ENCODE data around the gene TRERF1.
"Not testable (repeated sequence)": the region's sequence is repeated elsewhere in the genome, so short reads cannot be mapped to it uniquely, and the experiment has no call there.

The TRERF1 gene

GRCh38 chr6:42212442-42212841 lies 239.3 kb downstream of the TRERF1 start:
- H3K4me2 ChIP-seq: no peak overlapping the region
- H3K36me3 ChIP-seq: peaks cover 65% of the 10 kb centered on the region
- no peak overlapping the region for H3K9ac ChIP-seq
- no peak overlapping the region for H3K4me3 ChIP-seq
- TF ChIP-seq Cebpa-rat (IDR thresholded peaks at IDR 0.05): no peak
- H3K27me3 ChIP-seq: no peaks in the 10 kb centered on the region
- H3K9me3 ChIP-seq: no peaks in the 10 kb centered on the region
- H3K27ac ChIP-seq: no peak overlapping the region
- no peaks in the 10 kb centered on the region for H4K20me1 ChIP-seq
- H3K4me1 ChIP-seq: peaks cover 9% of the 10 kb centered on the region

- Histone ChIP-seq H3K4me1 (peaks cover 5% of the 10 kb centered on the region), H3K27ac (no peak overlapping the region), H3K9ac (no peak overlapping the region), H4K20me1 (no peaks in the 10 kb centered on the region), H3K9me3 (no peaks in the 10 kb centered on the region), H3K36me3 (peaks cover 72% of the 10 kb centered on the region), H3K4me3 (no peak overlapping the region), H3K4me2 (no peak overlapping the region), H3K27me3 (no peaks in the 10 kb centered on the region)
- no peak for TF ChIP-seq Cebpa-rat (IDR thresholded peaks at IDR 0.05)
Observed at GRCh38 chr6:42211726-42212125, 240.0 kb downstream of the TRERF1 start.

GRCh38 chr6:42210551-42210950 lies 241.2 kb downstream of the TRERF1 start:
- H4K20me1 ChIP-seq: no peaks in the 10 kb centered on the region
- no peak overlapping the region for H3K9ac ChIP-seq
- no peak overlapping the region for H3K4me2 ChIP-seq
- H3K36me3 ChIP-seq: peaks cover 82% of the 10 kb centered on the region
- H3K27me3 ChIP-seq: no peaks in the 10 kb centered on the region
- no peaks in the 10 kb centered on the region for H3K4me1 ChIP-seq
- H3K4me3 ChIP-seq: no peak overlapping the region
- no peak overlapping the region for H3K27ac ChIP-seq
- H3K9me3 ChIP-seq: no peaks in the 10 kb centered on the region
- TF ChIP-seq Cebpa-rat (IDR thresholded peaks at IDR 0.05): no peak

GRCh38 chr6:42207559-42207958 lies 244.2 kb downstream of the TRERF1 start:
- H3K9ac ChIP-seq, H4K20me1 ChIP-seq, H3K4me2 ChIP-seq, H3K4me3 ChIP-seq, H3K9me3 ChIP-seq, H3K27me3 ChIP-seq, H3K4me1 ChIP-seq, H3K27ac ChIP-seq: not testable (repeated sequence)
- peaks cover 95% of the 10 kb centered on the region for H3K36me3 ChIP-seq

- Histone ChIP-seq H3K4me3 (no peak overlapping the region), H3K4me1 (peaks cover 7% of the 10 kb centered on the region), H3K9ac (no peak overlapping the region), H3K36me3 (peaks cover 95% of the 10 kb centered on the region), H3K27ac (no peak overlapping the region), H3K4me2 (no peak overlapping the region), H3K9me3 (peaks cover 8% of the 10 kb centered on the region; the same call in 1 of the 2 replicates), H4K20me1 (no peaks in the 10 kb centered on the region), H3K27me3 (no peaks in the 10 kb centered on the region)
- no peak for TF ChIP-seq Cebpa-rat (IDR thresholded peaks at IDR 0.05)
Observed at GRCh38 chr6:42204768-42205282, 246.9 kb downstream of the TRERF1 start.

GRCh38 chr6:42203183-42203582 lies 248.5 kb downstream of the TRERF1 start:
- H3K9me3 ChIP-seq: peaks cover 20% of the 10 kb centered on the region
- H3K9ac ChIP-seq: no peak overlapping the region
- H3K27ac ChIP-seq: no peak overlapping the region

GRCh38 chr6:42202131-42202915 lies 249.4 kb downstream of the TRERF1 start:
- H3K9ac ChIP-seq, H4K20me1 ChIP-seq, H3K27ac ChIP-seq, H3K27me3 ChIP-seq, H3K4me3 ChIP-seq, H3K4me2 ChIP-seq: not testable (repeated sequence)
- Histone ChIP-seq H3K4me1 (peaks cover 12% of the 10 kb centered on the region), H3K36me3 (peaks cover 92% of the 10 kb centered on the region), H3K9me3 (peaks cover 23% of the 10 kb centered on the region)

More at GRCh38 chr6:42203183-42203582, 248.5 kb downstream of the TRERF1 start:
- no peak overlapping the region for H3K4me3 ChIP-seq
- H4K20me1 ChIP-seq: no peaks in the 10 kb centered on the region
- TF ChIP-seq Cebpa-rat (IDR thresholded peaks at IDR 0.05): no peak
- no peak overlapping the region for H3K4me2 ChIP-seq
- no peaks in the 10 kb centered on the region for H3K27me3 ChIP-seq
- H3K4me1 ChIP-seq: peaks cover 12% of the 10 kb centered on the region
- H3K36me3 ChIP-seq: peaks cover 92% of the 10 kb centered on the region

GRCh38 chr6:42201382-42201781 lies 250.3 kb downstream of the TRERF1 start:
- no peak overlapping the region for H3K27ac ChIP-seq
- no peaks in the 10 kb centered on the region for H4K20me1 ChIP-seq
- H3K27me3 ChIP-seq: no peaks in the 10 kb centered on the region
- H3K4me1 ChIP-seq: peaks cover 16% of the 10 kb centered on the region
- TF ChIP-seq Cebpa-rat (IDR thresholded peaks at IDR 0.05): no peak
- H3K36me3 ChIP-seq: peaks cover 85% of the 10 kb centered on the region
- H3K9me3 ChIP-seq: peaks cover 30% of the 10 kb centered on the region
- H3K9ac ChIP-seq: no peak overlapping the region
- H3K4me2 ChIP-seq: no peak overlapping the region
- H3K4me3 ChIP-seq: no peak overlapping the region

GRCh38 chr6:42200035-42200434 lies 251.7 kb downstream of the TRERF1 start:
- H3K27me3 ChIP-seq: no peaks in the 10 kb centered on the region
- peaks cover 73% of the 10 kb centered on the region for H3K36me3 ChIP-seq
- H3K4me1 ChIP-seq: peaks cover 27% of the 10 kb centered on the region
- H3K4me2 ChIP-seq: no peak overlapping the region
- no peak overlapping the region for H3K9ac ChIP-seq
- no peak overlapping the region for H3K27ac ChIP-seq
- peaks cover 33% of the 10 kb centered on the region for H3K9me3 ChIP-seq
- no peaks in the 10 kb centered on the region for H4K20me1 ChIP-seq
- TF ChIP-seq Cebpa-rat (IDR thresholded peaks at IDR 0.05): no peak
- H3K4me3 ChIP-seq: no peak overlapping the region

- H3K27me3 ChIP-seq: no peaks in the 10 kb centered on the region
- no peak overlapping the region for H3K9ac ChIP-seq
- no peak overlapping the region for H3K4me3 ChIP-seq
- H3K4me2 ChIP-seq: no peak overlapping the region
- peaks cover 27% of the 10 kb centered on the region for H3K4me1 ChIP-seq
- peaks cover 33% of the 10 kb centered on the region for H3K9me3 ChIP-seq
- TF ChIP-seq Cebpa-rat (IDR thresholded peaks at IDR 0.05): no peak
- H3K36me3 ChIP-seq: peaks cover 66% of the 10 kb centered on the region
- no peak overlapping the region for H3K27ac ChIP-seq
- H4K20me1 ChIP-seq: no peaks in the 10 kb centered on the region
Observed at GRCh38 chr6:42199106-42199981, 252.4 kb downstream of the TRERF1 start.
